HG03135 (cell line): ENCODE results near the gene SMARCD2.
A peak's percentile ranks its signal among the peaks of the same experiment; 100 is the strongest.

Source experiments
- ATAC-seq: cut with Tn5 transposase; IDR thresholded peaks from one replicate; pipeline ENCODE4 v1.9.1; 2021; ENCODE audit warnings: mild to moderate bottlenecking, moderate library complexity; ENCODE audit not compliant: unreplicated experiment

Gene SMARCD2

DNA sequence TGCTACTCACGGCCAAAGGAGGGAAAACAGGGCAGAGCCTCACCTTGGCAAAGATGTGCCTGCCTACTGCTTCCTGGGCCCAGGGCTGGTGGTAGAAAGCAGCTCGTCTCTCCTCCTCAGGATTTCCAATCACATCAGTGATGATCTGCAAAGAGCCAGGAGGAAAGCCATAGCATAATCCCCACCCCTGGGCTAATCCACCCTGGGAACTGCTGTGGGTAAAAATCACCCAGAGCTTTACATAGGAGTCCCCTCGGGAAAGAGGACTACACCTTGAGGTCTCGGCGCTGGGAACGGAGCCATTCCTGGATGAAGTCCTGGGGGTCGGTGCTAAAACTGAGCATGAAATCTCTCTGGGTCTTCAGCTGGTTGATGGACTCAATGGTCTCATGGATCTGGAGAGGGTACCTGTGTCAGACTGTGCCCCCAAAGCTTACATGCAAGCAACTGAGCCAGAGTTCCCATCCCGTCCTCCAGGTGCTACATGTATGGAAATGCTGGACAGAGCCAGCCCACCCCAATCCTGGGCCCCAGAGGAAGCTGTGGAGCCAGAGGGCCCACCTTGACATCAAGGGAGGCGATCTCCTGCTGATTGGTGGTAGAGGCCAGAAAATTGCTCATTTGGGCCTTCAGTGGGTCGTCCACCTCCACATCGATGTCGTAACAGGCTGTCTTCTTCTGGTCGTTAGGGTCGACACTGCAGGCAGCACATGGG, 9.3 kb downstream of the SMARCD2 start:
- ATAC-seq = no peak

DNA sequence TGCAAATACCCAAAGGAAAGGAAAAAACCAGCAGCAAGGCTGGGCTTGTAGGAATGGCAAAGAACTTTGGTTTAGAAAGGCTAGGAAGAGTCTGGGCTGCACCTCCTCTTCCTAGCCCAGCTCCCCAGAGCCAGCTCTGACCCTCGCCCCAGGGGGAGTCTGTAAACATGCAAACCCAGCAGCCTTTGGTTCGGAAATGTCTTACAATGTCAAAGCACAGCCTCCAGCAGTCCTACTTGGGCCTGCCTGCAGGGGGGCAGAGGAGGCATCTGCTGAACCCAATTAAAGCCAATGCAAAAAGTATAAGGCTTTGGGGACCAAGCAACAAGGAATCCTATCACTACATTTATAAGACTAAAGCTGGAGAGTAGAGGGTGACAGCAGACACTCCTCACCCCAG, 10.0 kb downstream of the SMARCD2 start:
- no peak for ATAC-seq

DNA sequence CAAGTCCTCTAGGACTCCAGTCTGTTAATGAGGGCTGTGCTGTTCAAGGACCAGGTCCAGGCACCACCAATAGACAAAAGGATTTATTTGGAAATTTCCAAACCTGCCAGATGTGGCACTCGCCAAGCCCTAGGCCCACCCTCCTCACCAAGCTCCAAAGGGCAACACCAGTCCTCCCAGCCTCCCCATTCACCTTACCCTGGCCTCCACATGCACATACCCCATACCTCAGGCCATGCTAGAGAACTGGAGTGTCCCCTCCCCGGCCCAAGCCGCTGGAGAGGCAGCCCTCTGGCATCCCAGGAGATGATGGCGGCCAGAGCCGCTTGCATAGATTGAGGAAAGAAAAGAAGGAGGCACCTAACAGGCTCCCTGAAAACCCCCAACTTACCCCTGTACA, 10.5 kb downstream of the SMARCD2 start:
- no peak for ATAC-seq

DNA sequence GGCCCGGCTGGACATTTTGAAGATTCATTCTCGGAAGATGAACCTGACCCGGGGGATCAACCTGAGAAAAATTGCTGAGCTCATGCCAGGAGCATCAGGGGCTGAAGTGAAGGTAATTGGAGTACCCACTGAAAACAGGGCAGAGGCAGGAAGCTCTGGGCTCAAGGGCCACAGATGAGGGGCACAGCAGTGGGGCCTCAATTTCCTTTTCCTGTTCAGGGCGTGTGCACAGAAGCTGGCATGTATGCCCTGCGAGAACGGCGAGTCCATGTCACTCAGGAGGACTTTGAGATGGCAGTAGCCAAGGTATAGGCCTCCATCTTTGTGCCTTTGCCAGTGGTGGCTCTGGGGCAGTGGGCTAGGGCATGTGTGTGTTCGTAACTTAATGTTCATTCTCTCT, 11.0 kb downstream of the SMARCD2 start:
- no peak for ATAC-seq

DNA sequence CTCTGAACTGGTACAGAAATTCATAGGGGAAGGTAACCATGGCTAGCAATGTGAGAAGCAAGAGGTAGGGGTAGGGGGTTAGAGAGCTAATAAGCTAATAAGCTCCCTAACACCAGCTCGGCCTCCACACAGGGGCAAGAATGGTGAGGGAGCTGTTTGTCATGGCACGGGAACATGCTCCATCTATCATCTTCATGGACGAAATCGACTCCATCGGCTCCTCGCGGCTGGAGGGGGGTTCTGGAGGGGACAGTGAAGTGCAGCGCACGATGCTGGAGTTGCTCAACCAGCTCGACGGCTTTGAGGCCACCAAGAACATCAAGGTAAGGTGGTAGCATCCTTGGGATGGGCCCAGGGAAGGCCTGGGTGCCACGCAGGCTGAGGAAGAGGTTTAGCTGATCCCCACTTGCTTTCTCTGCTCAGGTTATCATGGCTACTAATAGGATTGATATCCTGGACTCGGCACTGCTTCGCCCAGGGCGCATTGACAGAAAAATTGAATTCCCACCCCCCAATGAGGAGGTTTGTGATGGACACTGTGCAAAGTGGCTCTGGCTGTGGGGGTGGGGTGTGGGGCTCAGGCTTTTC, 11.5 kb downstream of the SMARCD2 start:
- ATAC-seq = no peak

DNA sequence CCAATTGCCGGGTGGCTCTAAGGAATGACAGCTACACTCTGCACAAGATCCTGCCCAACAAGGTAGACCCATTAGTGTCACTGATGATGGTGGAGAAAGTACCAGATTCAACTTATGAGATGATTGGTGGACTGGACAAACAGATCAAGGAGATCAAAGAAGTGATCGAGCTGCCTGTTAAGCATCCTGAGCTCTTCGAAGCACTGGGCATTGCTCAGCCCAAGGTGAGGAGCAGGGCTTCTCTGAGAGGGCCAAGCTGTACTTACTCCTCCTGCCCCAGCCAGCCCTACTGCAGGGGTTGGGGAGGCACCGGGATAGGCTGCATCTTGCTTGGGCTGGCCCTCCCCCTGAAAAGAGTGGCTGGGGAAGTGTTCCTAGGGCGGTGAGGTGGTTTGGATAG, 12.2 kb downstream of the SMARCD2 start:
- no peak for ATAC-seq

DNA sequence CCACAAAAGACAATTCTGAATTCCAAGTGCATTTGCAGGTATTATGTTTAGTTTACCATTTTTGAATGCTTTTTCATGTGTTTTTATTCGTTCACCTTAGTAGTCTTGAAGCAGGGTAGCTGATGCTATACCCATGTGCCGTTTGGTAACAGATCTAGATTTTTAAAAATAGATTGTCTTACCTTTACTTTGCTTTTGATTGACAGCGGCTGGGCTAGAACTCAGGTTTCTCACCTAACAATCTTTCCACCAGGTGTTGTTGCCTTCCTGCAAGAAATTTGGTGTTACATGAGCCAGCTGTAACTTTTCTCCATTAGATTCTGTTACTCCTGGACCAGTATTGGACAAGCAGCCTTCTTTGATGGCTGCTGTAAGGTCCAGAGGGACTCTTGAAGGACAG, 13.5 kb downstream of the SMARCD2 start:
- ATAC-seq = no peak

DNA sequence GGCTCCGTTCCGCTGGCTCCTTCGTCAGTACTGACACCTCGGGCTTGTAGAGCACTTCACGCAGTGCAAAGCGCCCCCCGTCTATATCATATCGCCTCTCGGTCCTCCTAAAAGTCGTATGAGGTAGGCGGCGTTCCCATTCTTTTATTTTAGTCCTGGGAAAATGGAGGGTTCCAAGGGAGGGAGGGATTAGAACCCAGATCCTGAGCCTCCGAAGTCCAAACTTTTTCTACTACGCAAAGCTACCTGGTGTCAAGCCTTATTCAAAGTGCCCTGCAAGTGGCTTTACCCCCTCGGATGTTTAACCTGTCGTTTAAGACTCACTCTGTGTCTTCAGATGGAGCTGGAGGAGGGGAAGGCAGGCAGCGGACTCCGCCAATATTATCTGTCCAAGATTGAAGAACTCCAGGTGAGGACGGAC, 14.7 kb downstream of the SMARCD2 start:
- ATAC-seq = no peak

DNA sequence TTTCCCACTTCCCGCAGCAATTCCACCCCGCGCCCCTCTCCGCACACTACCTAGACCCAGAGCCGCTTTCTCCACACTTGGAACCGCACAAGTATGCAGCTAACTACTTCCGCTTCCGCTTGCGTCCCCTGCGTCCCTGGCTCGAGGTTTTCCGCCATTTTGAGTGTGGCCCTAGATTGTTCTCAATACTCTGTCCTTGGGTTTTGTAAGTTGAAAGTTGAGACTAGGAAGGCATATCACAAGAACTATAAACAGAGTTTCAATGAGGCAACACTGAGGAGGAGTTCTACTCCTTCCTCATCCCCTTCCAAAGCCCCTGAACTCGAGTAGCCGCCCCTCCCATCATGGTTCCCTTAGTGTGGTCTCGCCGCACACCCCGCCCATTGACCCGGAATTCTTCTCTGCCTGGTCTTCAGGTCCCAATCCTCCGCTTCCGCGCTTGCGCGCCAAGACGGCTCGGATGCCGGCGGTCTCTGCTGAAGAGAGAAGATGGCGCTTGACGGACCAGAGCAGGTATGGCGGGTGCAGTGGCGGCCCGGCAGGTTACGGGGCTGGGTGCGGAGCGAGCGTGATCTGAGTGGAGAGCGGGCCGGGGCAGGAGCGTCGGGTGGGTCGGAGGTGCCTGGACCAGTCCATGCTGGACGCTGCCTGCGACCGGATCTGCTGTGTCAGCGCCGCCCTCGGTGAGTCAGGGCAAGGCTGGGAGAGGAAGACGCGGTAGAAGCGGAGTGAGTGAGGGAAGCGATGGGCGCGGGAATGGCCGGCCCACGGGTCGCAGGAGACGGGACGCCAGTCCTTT, 15.3 kb downstream of the SMARCD2 start, which contains the start of the genes FTSJ3 and PSMC5:
FTSJ3 (minus strand) TSS at position 662 of the 799 bp plus-strand sequence. CDS start 761 bp downstream, outside the sequence.
PSMC5 (plus strand) TSS at position 430 of the 799 bp plus-strand sequence; CDS start at position 490, 60 bp downstream.
- ATAC-seq = peak; percentile 85

DNA sequence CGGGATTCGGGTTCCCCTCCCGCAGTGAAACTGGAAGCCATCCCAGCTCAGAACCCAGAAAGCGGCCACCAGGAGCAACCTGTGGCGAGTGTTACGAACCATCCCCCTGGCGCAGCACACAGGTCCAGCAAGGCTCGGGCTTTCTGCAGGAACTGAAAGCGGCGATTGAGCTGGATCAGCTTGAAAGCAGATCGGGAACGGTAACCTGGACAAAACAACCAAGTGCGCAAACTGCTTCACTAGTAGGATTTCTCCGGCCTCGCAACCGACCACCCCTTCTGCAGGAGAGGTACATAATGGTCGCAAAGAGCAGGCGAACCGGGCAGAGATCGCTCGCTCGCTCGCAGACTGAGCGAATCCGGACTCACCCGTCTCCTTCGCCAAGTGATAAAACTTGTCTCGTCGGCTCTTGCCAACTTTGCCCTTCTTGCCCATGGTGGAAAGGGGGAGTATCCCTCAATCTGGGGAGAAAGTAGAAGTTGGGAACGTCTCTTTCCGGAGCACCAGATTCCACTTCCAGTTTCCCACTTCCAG, 15.9 kb downstream of the SMARCD2 start:
- peak; percentile 3 for ATAC-seq

DNA sequence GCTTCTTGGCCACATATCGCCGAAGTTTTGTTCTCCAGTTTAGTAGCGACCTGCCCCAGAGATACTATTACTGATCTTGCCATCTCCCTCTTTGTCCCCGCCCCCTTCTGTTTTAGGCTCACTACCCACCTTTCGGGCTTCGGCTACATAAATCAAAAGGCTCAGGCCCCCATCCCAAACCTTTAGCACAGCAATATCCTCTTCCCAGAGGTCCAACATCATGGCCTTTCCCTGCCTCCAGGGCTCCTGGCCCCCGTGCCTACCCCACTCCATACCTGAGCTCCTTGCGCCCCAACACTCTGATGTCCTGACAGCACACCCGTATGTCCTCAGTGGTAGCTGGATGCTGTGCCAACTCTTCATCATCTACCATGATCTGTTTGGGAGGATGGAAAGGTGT, 18.1 kb downstream of the SMARCD2 start:
- ATAC-seq = no peak

DNA sequence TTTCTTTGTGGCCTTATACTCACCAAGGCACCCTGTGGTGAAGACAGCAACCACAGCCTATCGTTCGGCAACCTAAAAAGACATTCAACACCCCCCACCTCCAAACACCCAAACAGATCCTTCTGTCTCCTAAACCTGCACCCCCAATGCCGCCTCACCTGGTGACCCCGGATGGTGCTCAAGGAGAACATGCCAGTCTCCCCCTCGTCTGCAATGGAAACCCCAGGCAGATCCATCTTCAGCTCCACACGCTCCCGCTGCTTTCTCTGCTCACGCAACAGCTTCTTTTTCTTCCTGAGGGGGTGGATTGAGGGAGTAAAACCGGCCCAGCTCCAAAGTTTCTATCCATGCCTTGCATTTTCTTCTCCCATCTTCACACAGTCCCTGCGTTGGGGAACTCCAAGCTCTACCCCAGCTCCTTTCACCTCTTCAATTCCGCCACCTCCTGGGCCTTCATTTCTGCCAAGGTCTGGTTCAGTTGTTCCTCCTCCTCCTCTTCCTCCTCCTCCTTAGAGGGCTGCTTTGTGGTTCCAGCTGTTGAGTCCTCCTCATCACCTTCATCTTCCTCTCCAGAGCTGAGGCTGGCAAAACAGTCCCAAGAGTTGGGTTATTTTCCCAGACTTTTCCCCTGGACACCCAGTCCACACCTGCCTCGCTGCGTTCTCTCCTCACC, 18.7 kb downstream of the SMARCD2 start:
- no peak for ATAC-seq

DNA sequence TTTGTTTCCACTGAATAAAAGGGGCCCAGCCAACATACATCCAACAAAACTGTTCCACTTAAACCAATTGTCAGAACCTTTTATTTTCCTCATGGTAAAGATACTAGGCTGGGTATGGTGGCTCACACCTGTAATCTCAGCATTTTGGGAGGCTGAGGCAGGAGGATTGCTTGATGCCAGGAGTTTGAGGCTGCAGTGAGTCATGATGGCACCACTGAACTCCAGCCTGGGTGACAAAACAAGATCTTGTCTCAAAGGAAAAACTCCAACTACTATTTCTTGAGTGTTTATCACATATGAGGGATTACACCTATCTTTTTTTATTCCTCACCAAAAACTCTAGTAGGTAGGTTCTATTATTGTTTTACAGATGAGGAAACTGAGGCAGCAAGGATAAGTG, 19.9 kb downstream of the SMARCD2 start:
- no peak for ATAC-seq

DNA sequence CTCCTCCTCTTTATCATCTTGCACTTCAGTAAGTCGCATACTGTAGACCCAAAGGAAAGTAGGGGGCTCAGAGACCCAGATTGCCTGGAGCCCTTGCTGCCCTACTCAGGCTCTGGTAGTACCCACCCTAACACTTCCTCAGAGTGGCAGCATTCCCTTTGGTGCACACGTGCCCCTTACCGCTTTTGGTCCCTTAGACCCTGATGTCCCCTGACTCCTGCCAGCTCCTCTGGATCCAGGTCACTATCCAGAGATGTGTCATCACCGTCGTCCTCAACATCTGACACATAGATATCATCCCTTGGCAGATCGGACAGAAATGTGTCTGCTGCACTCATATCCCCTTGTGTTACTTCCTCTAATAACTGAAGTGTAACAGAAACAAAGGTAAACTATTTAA, 20.7 kb downstream of the SMARCD2 start:
- no peak for ATAC-seq

DNA sequence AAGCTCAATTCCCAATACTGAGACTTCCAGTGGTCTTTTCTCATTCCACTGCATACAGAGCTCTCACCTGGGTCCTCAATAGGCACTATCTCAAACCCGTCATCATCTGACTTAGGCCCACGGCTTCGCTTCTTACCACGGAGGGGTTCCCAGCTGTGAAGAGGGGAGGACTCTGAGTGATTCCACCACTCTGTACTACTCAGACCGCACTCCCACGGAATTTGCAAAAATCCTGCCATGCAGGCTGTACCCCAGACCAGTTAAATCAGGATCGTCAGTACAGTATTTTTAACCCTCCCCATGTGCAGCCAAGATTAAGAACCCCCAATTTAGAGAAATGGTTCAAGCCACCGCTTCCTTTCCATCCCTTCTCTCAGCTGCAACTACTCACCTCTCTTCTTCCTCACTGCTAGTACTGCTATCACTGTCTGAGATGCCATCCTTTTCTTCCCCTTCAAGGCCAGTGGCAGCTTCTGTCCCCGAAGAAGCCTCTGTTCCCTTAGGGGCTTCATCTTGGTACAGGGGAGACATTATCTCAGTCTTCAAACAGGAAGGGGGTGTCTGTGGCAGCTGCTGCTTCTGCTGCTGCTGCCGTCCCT, 21.4 kb downstream of the SMARCD2 start:
- no peak for ATAC-seq

DNA sequence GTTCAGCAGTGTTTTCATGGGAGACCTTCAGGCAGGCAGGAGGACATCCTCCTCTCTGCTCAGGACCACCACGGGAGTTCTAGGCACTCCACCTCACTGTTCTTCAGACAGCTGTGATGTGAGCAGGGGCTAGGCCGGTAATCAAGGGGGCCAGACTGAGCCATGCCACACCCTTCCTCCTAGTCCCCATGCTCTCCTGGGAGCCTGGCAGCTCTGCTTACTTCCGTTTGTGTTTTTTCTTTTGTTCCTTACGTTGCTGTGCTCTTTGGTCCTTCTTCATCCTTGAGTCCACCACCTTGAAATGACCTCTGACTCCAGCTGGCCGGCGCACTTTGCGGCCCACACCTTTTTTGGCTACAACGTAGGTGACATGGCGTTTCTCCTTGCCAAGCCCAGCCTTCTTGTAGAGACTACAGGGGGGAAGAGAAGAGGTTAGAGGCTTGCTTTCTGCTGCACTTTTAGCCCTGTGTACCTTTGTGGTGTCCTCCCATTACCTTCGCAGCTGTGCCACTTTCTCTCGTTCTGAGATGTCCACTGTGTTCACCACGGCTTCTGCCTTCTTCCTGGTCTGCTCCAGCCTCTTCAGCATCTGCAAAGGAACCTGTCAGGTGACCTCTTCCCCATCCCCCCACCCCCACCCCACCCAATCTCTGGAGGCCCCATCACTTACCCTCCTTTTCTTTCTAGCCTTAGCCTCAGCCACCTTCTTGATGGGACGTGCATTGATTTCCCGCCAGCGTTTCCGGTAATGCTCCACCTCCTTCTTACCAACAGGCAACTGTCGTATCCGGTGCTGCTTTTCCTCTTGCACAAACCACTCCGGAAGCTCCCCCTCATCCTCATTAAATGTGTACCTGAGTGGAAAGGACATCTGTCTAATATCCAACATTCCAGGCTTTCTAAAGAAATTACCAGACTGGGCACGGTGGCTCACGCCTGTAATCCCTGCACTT, 22.6 kb downstream of the SMARCD2 start:
- ATAC-seq = no peak

DNA sequence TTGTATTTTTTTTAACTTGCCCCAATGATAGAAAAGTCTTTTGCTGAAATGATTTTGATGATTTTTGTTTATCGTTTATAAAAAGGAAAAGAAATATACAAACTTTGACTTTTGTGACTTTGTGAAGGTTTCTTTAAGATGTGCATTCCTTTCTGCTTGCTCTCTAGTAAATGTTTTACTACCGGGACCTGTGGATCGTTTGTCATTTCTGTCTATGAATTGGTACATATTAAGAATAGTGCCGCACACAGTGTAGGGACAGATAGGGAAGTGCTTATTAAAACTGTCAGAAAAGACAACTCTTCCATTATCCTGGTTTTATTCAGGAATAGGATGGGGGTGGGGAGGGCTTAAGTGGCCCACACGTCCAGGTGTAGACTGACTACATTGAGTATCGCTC, 23.4 kb downstream of the SMARCD2 start:
- no peak for ATAC-seq

DNA sequence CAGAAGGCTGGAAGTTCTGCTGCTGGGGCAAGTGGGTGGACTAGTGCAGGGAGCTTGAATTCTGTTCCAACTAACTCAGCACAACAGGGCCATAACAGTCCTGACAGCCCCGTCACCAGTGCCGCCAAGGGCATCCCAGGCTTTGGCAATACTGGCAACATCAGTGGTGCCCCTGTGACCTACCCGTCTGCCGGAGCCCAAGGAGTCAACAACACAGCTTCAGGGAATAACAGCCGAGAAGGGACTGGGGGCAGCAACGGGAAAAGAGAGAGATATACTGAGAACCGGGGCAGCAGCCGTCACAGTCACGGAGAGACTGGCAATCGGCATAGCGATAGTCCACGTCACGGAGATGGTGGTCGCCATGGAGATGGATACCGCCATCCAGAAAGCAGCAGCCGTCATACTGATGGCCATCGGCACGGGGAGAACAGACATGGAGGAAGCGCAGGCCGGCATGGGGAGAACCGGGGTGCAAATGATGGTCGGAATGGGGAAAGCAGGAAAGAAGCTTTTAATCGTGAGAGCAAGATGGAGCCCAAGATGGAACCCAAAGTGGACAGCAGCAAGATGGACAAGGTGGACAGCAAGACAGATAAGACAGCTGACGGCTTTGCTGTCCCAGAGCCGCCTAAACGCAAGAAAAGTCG, 24.6 kb downstream of the SMARCD2 start:
- no peak for ATAC-seq

DNA sequence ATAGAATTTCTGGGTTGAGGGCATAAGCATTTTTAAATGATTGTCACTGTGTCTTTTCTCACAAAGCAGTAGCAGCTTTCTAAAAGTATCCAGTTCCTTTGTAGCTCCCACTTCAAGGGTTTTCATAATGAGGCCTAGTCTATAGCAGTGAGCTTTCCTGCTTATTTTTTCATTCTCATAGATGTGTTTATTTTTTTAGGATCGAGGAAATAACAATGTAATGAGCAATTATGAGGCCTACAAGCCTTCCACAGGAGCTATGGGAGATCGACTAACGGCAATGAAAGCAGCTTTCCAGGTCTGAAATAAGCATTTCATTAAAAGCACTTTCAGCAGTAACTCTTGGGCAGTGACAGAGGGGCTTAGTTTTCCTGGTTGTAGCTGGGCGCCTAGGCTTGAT, 25.8 kb downstream of the SMARCD2 start:
- no peak for ATAC-seq
